ENCODE data around the gene PPAN.

GRCh38 chr19:10076535-10076934 lies 29.6 kb upstream of the PPAN start:
- TF ChIP-seq POLR2A (IDR thresholded peaks at IDR 0.05), result no peak
- TF ChIP-seq, protein P1, sequence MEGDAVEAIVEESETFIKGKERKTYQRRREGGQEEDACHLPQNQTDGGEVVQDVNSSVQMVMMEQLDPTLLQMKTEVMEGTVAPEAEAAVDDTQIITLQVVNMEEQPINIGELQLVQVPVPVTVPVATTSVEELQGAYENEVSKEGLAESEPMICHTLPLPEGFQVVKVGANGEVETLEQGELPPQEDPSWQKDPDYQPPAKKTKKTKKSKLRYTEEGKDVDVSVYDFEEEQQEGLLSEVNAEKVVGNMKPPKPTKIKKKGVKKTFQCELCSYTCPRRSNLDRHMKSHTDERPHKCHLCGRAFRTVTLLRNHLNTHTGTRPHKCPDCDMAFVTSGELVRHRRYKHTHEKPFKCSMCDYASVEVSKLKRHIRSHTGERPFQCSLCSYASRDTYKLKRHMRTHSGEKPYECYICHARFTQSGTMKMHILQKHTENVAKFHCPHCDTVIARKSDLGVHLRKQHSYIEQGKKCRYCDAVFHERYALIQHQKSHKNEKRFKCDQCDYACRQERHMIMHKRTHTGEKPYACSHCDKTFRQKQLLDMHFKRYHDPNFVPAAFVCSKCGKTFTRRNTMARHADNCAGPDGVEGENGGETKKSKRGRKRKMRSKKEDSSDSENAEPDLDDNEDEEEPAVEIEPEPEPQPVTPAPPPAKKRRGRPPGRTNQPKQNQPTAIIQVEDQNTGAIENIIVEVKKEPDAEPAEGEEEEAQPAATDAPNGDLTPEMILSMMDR (IDR thresholded peaks at IDR 0.05), result no peak

Data from lower leg skin (tissue), 3 donors.